Type B pancreatic cell (in vitro differentiated cells): Measurements from ENCODE around the gene TMEM108. TPM values are rescaled to one million over a fixed set of nuclear protein-coding genes. Genes with fewer than 3 reads are reported as not detected.

Experiments used
- DNase-seq: peaks from one replicate; pipeline ENCODE4 v3.0.0; 2021; ENCODE audit warnings: mixed read lengths; ENCODE audit not compliant: unreplicated experiment; ENCODE audit errors: extremely low spot score
- H3K27ac Mint-ChIP-seq: 2 replicates; pipeline ENCODE4 v1.8.0; 2021; ENCODE audit warnings: mild to moderate bottlenecking, mixed read lengths
- H3K27me3 Mint-ChIP-seq: 2 replicates; pipeline ENCODE4 v1.8.0; 2021; ENCODE audit warnings: mixed read lengths
- H3K36me3 Mint-ChIP-seq: 2 replicates; pipeline ENCODE4 v1.8.0; 2021; ENCODE audit warnings: mixed read lengths
- H3K4me1 Mint-ChIP-seq: one replicate; pipeline ENCODE4 v1.8.0; 2021; ENCODE audit warnings: mixed read lengths; ENCODE audit not compliant: unreplicated experiment
- H3K4me3 Mint-ChIP-seq: 2 replicates; pipeline ENCODE4 v1.8.0; 2021; ENCODE audit warnings: mild to moderate bottlenecking, mixed read lengths
- H3K9me3 Mint-ChIP-seq: 2 replicates; pipeline ENCODE4 v1.8.0; 2021; ENCODE audit warnings: mixed read lengths
- CTCF ChIP-seq: fragments of 200-600 bp; sonication (generic); conservative IDR thresholded peaks from 2 replicates; pipeline ENCODE4 v1.5.0; 2021; ENCODE audit warnings: antibody characterized with exemption, mild to moderate bottlenecking
- total RNA-seq: library from RNA; stranded (reverse); gene quantifications from 2 replicates; pipeline ENCODE4 v1.2.1, GENCODE V29; 2021; ENCODE audit warnings: low replicate concordance

Gene TMEM108
- total RNA-seq, 1 donor from 2014 or later: 7.4 TPM

GRCh38 chr3:133127381-133127780 is 89.2 kb downstream of the TMEM108 start:
- peaks cover 4% of the 10 kb centered on the region for H3K4me1 Mint-ChIP-seq
- no peak overlapping the region for H3K27ac Mint-ChIP-seq
- no peaks in the 10 kb centered on the region for H3K36me3 Mint-ChIP-seq

DNA sequence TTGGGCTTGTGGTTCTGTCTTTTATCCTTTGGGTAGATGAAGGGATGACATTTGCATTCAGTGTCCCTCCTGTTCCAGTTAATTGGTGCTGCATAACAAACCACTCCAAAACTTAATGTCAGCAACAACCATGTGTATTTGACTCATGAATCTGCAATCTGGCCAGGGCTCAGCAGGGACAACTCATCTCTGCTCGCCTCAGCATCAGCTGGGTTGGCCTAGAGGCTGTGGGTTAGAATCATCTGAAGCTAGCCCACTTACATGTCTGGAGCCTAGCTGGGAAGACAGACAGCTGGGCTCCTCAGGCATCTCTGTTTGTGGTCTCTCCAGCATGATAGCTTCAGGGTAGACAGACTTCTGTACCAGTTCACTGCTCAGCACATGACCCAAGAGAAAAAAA is 92.0 kb downstream of the TMEM108 start:
- TF ChIP-seq CTCF: no peak
- peaks cover 3% of the 10 kb centered on the region for H3K9me3 Mint-ChIP-seq
- no peak for DNase-seq
- no peak overlapping the region for H3K4me3 Mint-ChIP-seq
- no peaks in the 10 kb centered on the region for H3K27me3 Mint-ChIP-seq
- H3K36me3 Mint-ChIP-seq: no peaks in the 10 kb centered on the region
- no peak overlapping the region for H3K27ac Mint-ChIP-seq
- H3K4me1 Mint-ChIP-seq: no peaks in the 10 kb centered on the region

More at GRCh38 chr3:133127381-133127780, 89.2 kb downstream of the TMEM108 start:
- no peak overlapping the region for H3K4me3 Mint-ChIP-seq
- TF ChIP-seq CTCF: no peak
- no peak for DNase-seq
- H3K27me3 Mint-ChIP-seq: no peaks in the 10 kb centered on the region
- peaks cover 3% of the 10 kb centered on the region for H3K9me3 Mint-ChIP-seq

- no peak for TF ChIP-seq CTCF
These were observed 97.1 kb downstream of the TMEM108 start for GRCh38 chr3:133135306-133135705.

DNA sequence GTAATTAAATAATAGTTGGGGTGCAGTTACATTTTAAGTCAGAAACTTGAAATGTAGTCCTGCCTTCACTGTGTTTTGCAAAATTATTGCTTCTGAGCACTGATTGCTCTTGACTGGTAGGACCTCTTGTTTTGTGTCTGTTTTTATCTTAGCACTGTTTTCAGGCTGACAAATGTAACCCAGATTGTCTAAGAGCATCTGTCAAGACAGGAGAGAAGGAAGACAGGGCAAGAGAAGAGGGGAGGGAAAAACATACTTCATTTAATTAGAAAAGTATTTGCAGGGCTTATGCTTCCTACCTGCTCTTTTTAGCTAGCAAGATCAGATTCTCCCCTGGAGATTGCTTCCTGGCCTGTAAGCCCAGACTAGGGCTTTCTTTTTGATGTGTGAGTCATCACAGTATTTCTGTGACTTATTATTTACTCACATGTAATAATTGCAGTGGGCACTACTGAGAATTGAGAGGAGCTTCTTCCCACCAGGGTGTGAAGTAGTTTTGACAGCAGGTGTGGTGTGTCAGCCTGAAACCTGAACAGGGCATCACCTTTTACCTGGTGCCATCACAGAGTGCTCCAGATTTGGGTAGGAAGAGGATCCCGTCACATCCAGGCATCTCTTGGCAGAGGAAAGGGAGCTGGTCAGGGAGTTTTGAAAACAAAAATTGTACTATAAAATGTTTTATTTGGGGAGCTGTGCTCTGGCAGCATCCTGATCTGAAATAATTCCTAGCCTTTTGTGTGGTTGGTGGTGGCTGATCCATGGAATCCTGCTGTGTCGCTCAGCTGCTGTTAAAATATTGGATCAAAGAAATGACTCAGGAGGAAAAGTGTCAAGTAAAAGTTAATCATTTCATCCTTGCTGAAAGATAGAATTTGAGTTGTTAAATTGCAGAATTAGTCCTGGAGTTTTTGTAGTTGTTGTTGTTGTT is 98.2 kb downstream of the TMEM108 start:
- Mint-ChIP-seq H3K27me3 (no peaks in the 10 kb centered on the region), H3K9me3 (no peaks in the 10 kb centered on the region), H3K4me1 (peaks cover 4% of the 10 kb centered on the region), H3K27ac (no peak overlapping the region), H3K4me3 (no peak overlapping the region), H3K36me3 (no peaks in the 10 kb centered on the region)
- no peak for DNase-seq
- no peak for TF ChIP-seq CTCF

More at GRCh38 chr3:133135306-133135705, 97.1 kb downstream of the TMEM108 start:
- H3K36me3 Mint-ChIP-seq: no peaks in the 10 kb centered on the region
- no peak overlapping the region for H3K27ac Mint-ChIP-seq
- no peak overlapping the region for H3K4me3 Mint-ChIP-seq
- no peaks in the 10 kb centered on the region for H3K27me3 Mint-ChIP-seq
- DNase-seq: no peak
- H3K4me1 Mint-ChIP-seq: peaks cover 4% of the 10 kb centered on the region
- H3K9me3 Mint-ChIP-seq: no peaks in the 10 kb centered on the region

GRCh38 chr3:133137042-133137996 is 99.1 kb downstream of the TMEM108 start:
- no peak for TF ChIP-seq CTCF
- no peak overlapping the region for H3K27ac Mint-ChIP-seq
- peaks cover 4% of the 10 kb centered on the region for H3K4me1 Mint-ChIP-seq
- no peak for DNase-seq
- no peaks in the 10 kb centered on the region for H3K36me3 Mint-ChIP-seq
- H3K4me3 Mint-ChIP-seq: no peak overlapping the region
- H3K9me3 Mint-ChIP-seq: no peaks in the 10 kb centered on the region
- no peaks in the 10 kb centered on the region for H3K27me3 Mint-ChIP-seq
